Ishikawa (cell line): ENCODE results near the gene HEMK1.

Source experiments
- CREB1 ChIP-seq: IDR thresholded peaks from 2 replicates; pipeline ENCODE4 v1.6.1; 2012; ENCODE audit warnings: low read depth
- TAF1 ChIP-seq: IDR thresholded peaks from 2 replicates; pipeline ENCODE4 v1.6.1; 2012; ENCODE audit warnings: low read depth, mild to moderate bottlenecking

- TF ChIP-seq TAF1 (no peak), CREB1 (no peak)
These were observed 9.6 kb upstream of the HEMK1 start for GRCh38 chr3:50559702-50560101.
